B cell (primary cell): ENCODE measurements around the gene ZDHHC7. TPM values are rescaled to one million over a fixed set of nuclear protein-coding genes. Genes with fewer than 3 reads are reported as not detected.

ENCODE experiments used
- ATAC-seq: fragments of 200-7000 bp; cut with Tn5 transposase; one replicate; pipeline ENCODE4 v1.10.0; 2021; ENCODE audit warnings: low read depth, mild to moderate bottlenecking, moderate number of reproducible peaks, moderate library complexity
- CTCF ChIA-PET: fragments of 350-600 bp; sonication (Branson Sonifier 250); formaldehyde crosslinking; loops from one replicate; lab custom pipeline; 2021; ENCODE audit warnings: antibody characterized with exemption, inconsistent platforms; lab: Charles Lee
- POLR2A ChIA-PET: fragments of 350-600 bp; sonication (Branson Sonifier 250); formaldehyde crosslinking; loops from one replicate; lab custom pipeline; 2021; ENCODE audit warnings: antibody characterized with exemption; lab: Charles Lee
- DNase-seq: peaks from one replicate; pipeline ENCODE4 v3.0.0; 2013
- H2AFZ ChIP-seq: 2 replicates; pipeline ENCODE4 v1.6.1; 2012; ENCODE audit warnings: mild to moderate bottlenecking, low read depth, low read length; ENCODE audit not compliant: insufficient read depth, poor library complexity, severe bottlenecking
- H3K27ac ChIP-seq, 2 donors: 1 replicate in 1 of 2; 2 replicates in 1 of 2; pipeline ENCODE4 v1.5.1; 2012 to 2013; ENCODE audit warnings: low read length in 2 of 2, mild to moderate bottlenecking in 2 of 2, moderate library complexity in 1 of 2
- H3K27me3 ChIP-seq, 4 experiments: fragments of 200-600 bp in 1 of 4; sonication (generic) in 1 of 4; replicated peaks in 1 of 4; 1 replicate in 2 of 4; 2 replicates in 2 of 4; pipeline versions ENCODE4 v1.6.1 to v1.7.0; 2013 to 2016; ENCODE audit warnings: low read length in 3 of 4, mild to moderate bottlenecking in 2 of 4, mixed read lengths in 1 of 4, moderate library complexity in 1 of 4; ENCODE audit not compliant: insufficient read depth in 4 of 4, control insufficient read depth in 3 of 4; ENCODE audit errors: control extremely low read depth in 1 of 4
- H3K36me3 ChIP-seq, 2 experiments: replicated peaks in 1 of 2; 1 replicate in 1 of 2; 2 replicates in 1 of 2; pipeline versions ENCODE4 v1.6.1 to v1.7.1; 2013; ENCODE audit warnings: low read length in 1 of 2; ENCODE audit not compliant: insufficient read depth in 2 of 2, control insufficient read depth in 1 of 2; ENCODE audit errors: control extremely low read depth in 1 of 2, extremely low read depth in 1 of 2
- H3K4me1 ChIP-seq, 2 donors: fragments of 200-600 bp in 1 of 2; sonication (generic) in 1 of 2; 1 replicate in 1 of 2; 2 replicates in 1 of 2; pipeline versions ENCODE4 v1.5.1 to v1.6.1; 2013 to 2017; ENCODE audit warnings: low read length in 2 of 2; ENCODE audit not compliant: control insufficient read depth in 2 of 2, insufficient read depth in 2 of 2
- H3K4me2 ChIP-seq: replicated peaks from 2 replicates; pipeline ENCODE3; 2012; ENCODE audit warnings: mild to moderate bottlenecking, low read depth, low read length; ENCODE audit not compliant: poor library complexity, severe bottlenecking
- H3K4me3 ChIP-seq, 5 experiments: fragments of 200-600 bp in 1 of 5; sonication (generic) in 1 of 5; 1 replicate in 3 of 5; 2 replicates in 2 of 5; pipeline versions ENCODE4 v1.5.1 to v1.7.0; 2011 to 2016; ENCODE audit warnings: low read length in 4 of 5, mild to moderate bottlenecking in 4 of 5, low read depth in 2 of 5, control low read depth in 1 of 5, moderate library complexity in 1 of 5; ENCODE audit not compliant: insufficient read depth in 1 of 5; ENCODE audit errors: control extremely low read depth in 1 of 5, extremely low read depth in 1 of 5
- H3K79me2 ChIP-seq: fragments of 200-600 bp; sonication (generic); one replicate; pipeline ENCODE4 v1.6.0; 2016; ENCODE audit warnings: low read length; ENCODE audit not compliant: control insufficient read depth, insufficient read depth
- H3K9ac ChIP-seq: fragments of 200-600 bp; sonication (generic); 2 replicates; pipeline ENCODE4 v1.6.1; 2017; ENCODE audit warnings: mild to moderate bottlenecking, low read length, moderate library complexity
- H3K9me3 ChIP-seq, 3 donors: one replicate each; pipeline versions ENCODE4 v1.6.1 to v1.7.1; 2013; ENCODE audit warnings: low read length in 2 of 3; ENCODE audit not compliant: control insufficient read depth in 2 of 3, insufficient read depth in 1 of 3; ENCODE audit errors: control extremely low read depth in 1 of 3
- H4K20me1 ChIP-seq: 2 replicates; pipeline ENCODE4 v1.6.0; 2012; ENCODE audit warnings: mild to moderate bottlenecking, low read length; ENCODE audit not compliant: insufficient read depth, control insufficient read depth, poor library complexity, severe bottlenecking
- H3K27ac Mint-ChIP-seq: one replicate; pipeline ENCODE4 v1.8.0; 2021; ENCODE audit warnings: mixed read lengths
- H3K27me3 Mint-ChIP-seq: one replicate; pipeline ENCODE4 v1.8.0; 2021; ENCODE audit warnings: mixed read lengths
- H3K4me1 Mint-ChIP-seq: one replicate; pipeline ENCODE4 v1.8.0; 2021; ENCODE audit warnings: mixed read lengths
- H3K4me3 Mint-ChIP-seq: one replicate; pipeline ENCODE4 v1.8.0; 2021; ENCODE audit warnings: mixed read lengths
- H3K9me3 Mint-ChIP-seq: one replicate; pipeline ENCODE4 v1.8.0; 2022; ENCODE audit warnings: mixed read lengths; ENCODE audit not compliant: insufficient read depth
- EZH2 ChIP-seq: IDR thresholded peaks from 2 replicates; pipeline ENCODE4 v1.6.1; 2012; ENCODE audit warnings: borderline replicate concordance, low read depth, mild to moderate bottlenecking, moderate library complexity, low read length; ENCODE audit not compliant: insufficient read depth, poor library complexity, severe bottlenecking
- WGBS: methylation state at CpG from one replicate; pipeline ENCODE4 v1.1.5; 2013; ENCODE audit warnings: missing lambda C conversion rate; ENCODE audit not compliant: insufficient coverage; 5-methylcytosine and 5-hydroxymethylcytosine counted together
- intact Hi-C: fragments of 100-400 bp; cut with micrococcal nuclease; formaldehyde crosslinking; loops from one replicate; pipeline ENCODE4 v1.10.0; 2022
- polyA plus RNA-seq: library from polyadenylated mRNA; depleted of rRNA; stranded (reverse); fragments of >200 nt; gene quantifications from 2 replicates; pipeline ENCODE4 v1.2.3, GENCODE V29; 2012
- total RNA-seq, 2 donors: library from RNA; stranded (reverse); fragments of 120-200 nt in 1 of 2; gene quantifications; 1 replicate in 1 of 2; 2 replicates in 1 of 2; pipeline versions ENCODE4 v1.2.3 to v1.2.4, GENCODE V29; 2013 to 2022
- TF ChIP-seq, protein P1 (sequence below): fragments of 200-600 bp; IDR thresholded peaks from one replicate; pipeline ENCODE4 v1.8.0; 2022; ENCODE audit warnings: antibody characterized with exemption, mild to moderate bottlenecking

The ZDHHC7 gene
- total and polyA plus RNA-seq, 2 donors (not counting 1 experiment from before 2014, with no cell fraction given) = 25.2 to 36.1 TPM

DNA sequence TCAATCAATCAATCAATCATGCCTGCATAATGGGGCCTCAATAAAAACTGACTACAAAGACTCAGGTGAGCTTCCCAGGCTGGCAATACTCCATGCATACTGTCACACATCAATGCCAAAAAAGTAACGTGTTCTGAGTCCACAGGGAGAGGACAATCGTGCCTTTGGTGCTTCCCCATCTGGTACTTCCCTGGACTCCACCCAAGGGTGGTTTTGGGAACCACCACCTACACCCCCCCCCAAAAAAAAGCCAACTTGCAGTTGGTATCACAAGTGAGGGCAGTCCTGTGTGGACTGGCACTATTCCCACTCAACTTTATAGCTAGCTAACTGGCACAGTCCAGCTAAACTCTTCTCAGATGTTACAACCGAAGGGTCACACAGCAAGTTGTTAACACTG is 3.1 kb downstream of the ZDHHC7 start:
- no peak for TF ChIP-seq EZH2
- TF ChIP-seq, protein P1, sequence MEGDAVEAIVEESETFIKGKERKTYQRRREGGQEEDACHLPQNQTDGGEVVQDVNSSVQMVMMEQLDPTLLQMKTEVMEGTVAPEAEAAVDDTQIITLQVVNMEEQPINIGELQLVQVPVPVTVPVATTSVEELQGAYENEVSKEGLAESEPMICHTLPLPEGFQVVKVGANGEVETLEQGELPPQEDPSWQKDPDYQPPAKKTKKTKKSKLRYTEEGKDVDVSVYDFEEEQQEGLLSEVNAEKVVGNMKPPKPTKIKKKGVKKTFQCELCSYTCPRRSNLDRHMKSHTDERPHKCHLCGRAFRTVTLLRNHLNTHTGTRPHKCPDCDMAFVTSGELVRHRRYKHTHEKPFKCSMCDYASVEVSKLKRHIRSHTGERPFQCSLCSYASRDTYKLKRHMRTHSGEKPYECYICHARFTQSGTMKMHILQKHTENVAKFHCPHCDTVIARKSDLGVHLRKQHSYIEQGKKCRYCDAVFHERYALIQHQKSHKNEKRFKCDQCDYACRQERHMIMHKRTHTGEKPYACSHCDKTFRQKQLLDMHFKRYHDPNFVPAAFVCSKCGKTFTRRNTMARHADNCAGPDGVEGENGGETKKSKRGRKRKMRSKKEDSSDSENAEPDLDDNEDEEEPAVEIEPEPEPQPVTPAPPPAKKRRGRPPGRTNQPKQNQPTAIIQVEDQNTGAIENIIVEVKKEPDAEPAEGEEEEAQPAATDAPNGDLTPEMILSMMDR = no peak
- no peak overlapping the region for H3K9ac ChIP-seq
- H3K36me3 ChIP-seq = peaks cover 2 to 7% of the 10 kb centered on the region in 2 experiments
- peaks cover 57% of the 10 kb centered on the region for H4K20me1 ChIP-seq
- no peak overlapping the region for H3K27ac ChIP-seq
- Mint-ChIP-seq H3K4me1 (peaks cover 60% of the 10 kb centered on the region), H3K27me3 (no peaks in the 10 kb centered on the region), H3K9me3 (no peaks in the 10 kb centered on the region), H3K4me3 (no peak overlapping the region), H3K27ac (no peak overlapping the region)
- POLR2A ChIA-PET = no interaction called here
- intact Hi-C loops = no loop called here
- H3K4me3 ChIP-seq = no peak overlapping the region
- DNase-seq (no peak), ATAC-seq (no peak)
- peaks cover 78% of the 10 kb centered on the region for H3K79me2 ChIP-seq
- H3K9me3 ChIP-seq = no peaks in the 10 kb centered on the region
- WGBS = 72% methylated on average over 2 of the region's 3 CpGs
- CTCF ChIA-PET = no interaction called here
- no peak overlapping the region for H3K4me2 ChIP-seq
- no peak overlapping the region for H2AFZ ChIP-seq
- H3K4me1 ChIP-seq = peaks cover 13 to 19% of the 10 kb centered on the region in 2 donors
- H3K27me3 ChIP-seq = no peaks in the 10 kb centered on the region

DNA sequence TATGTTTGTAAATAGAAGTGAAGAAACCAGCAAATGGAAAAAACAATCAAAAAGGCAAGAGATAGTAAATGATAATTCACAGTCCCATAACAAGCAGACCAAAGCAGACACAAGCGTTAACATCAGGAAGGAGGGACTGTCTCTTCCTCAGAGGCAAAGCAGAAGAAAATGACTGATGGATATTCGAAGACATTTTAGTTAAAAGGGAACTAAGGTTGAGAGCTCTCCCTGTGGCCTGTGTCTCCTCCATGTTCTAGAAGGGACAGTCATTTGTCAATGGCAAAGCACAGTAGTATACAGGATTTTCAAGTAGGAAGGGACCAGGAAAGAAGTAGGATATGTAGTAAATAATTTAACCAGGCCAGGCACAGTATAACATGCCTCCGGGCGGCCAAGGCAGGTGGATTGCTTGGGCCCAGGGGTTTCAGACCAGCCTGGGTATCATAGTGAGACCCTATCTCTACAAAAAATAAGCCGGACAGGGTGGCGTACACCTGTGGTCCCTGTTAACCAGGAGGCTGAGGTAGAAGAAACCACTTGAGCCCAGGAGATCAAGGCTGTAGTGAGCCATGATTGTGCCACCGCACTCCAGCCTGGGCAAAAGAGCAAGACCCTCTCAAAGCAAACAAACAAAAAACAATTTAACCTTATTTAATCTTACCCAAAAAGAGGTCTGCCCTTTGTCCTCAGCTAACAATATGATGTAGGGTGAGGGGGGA is 3.7 kb downstream of the ZDHHC7 start:
- ATAC-seq (no peak), DNase-seq (no peak)
- TF ChIP-seq, protein P1 = no peak
- no peak for TF ChIP-seq EZH2
- no peaks in the 10 kb centered on the region for H3K27me3 ChIP-seq
- peaks cover 2 to 7% of the 10 kb centered on the region in 2 experiments for H3K36me3 ChIP-seq
- intact Hi-C loops = no loop called here
- H3K27me3 Mint-ChIP-seq = no peaks in the 10 kb centered on the region
- no peak overlapping the region for H3K4me3 ChIP-seq
- H3K27ac ChIP-seq = no peak overlapping the region
- H3K79me2 ChIP-seq = peaks cover 84% of the 10 kb centered on the region
- no peak overlapping the region for H3K27ac Mint-ChIP-seq
- H3K9me3 ChIP-seq = no peaks in the 10 kb centered on the region
- H3K4me2 ChIP-seq = no peak overlapping the region
- ChIA-PET CTCF (no interaction called here), POLR2A (no interaction called here)
- H2AFZ ChIP-seq = no peak overlapping the region
- peaks cover 19 to 25% of the 10 kb centered on the region in 2 donors for H3K4me1 ChIP-seq
- 87% methylated on average over 4 of the region's 7 CpGs for WGBS
- H4K20me1 ChIP-seq = peaks cover 63% of the 10 kb centered on the region
- H3K9me3 Mint-ChIP-seq = no peaks in the 10 kb centered on the region
- H3K4me3 Mint-ChIP-seq = no peak overlapping the region
- H3K9ac ChIP-seq = no peak overlapping the region
- H3K4me1 Mint-ChIP-seq = peaks cover 66% of the 10 kb centered on the region
